ENCODE results near the gene UBR3. TPM values are rescaled to one million over a fixed set of nuclear protein-coding genes. Genes with fewer than 3 reads are reported as not detected.

UBR3 gene
- total and polyA plus RNA-seq, 4 donors: 9.5 to 137 (median 25.7) TPM

- WGBS, 2 donors: 96 to 98% methylated on average over 5 of the region's 5 CpGs
- H3K36me3 ChIP-seq (ENCODE audit: control insufficient read depth in 4 of 4, insufficient read depth in 4 of 4, low read length in 4 of 4): peaks cover 0 to 7% (median 3%) of the 10 kb centered on the region in 4 donors
- DNase-seq (no peak), ATAC-seq (ENCODE audit: insufficient read depth, low FRiP score) (no peak)
- no peak overlapping the region for H3K4me3 ChIP-seq
- no peak for TF ChIP-seq CTCF (IDR thresholded peaks at IDR 0.05; ENCODE audit: control extremely low read depth, extremely low read depth)
- H3K9ac ChIP-seq (ENCODE audit: insufficient read depth in 1 of 2, low read length in 2 of 2): no peak overlapping the region
- no peaks in the 10 kb centered on the region for H3K9me3 ChIP-seq (ENCODE audit: control insufficient read depth in 4 of 4, insufficient read depth in 3 of 4, low read length in 3 of 4)
- H3K4me1 ChIP-seq (ENCODE audit: control insufficient read depth in 5 of 5, insufficient read depth in 5 of 5, low read length in 5 of 5): peaks cover 0 to 25% (median 2%) of the 10 kb centered on the region in 5 donors
- no peak overlapping the region for H3K27ac ChIP-seq (ENCODE audit: low read depth in 1 of 2, low read length in 1 of 2)
- H3K27me3 ChIP-seq (ENCODE audit: control insufficient read depth in 3 of 3, insufficient read depth in 3 of 3, low read length in 2 of 3): no peaks in the 10 kb centered on the region
Observed at GRCh38 chr2:170019060-170019805, 192.0 kb downstream of the UBR3 start.

GRCh38 chr2:170020777-170021176 lies 193.5 kb downstream of the UBR3 start:
- 44 to 76% methylated on average over 1 of the region's 1 CpG for WGBS, 2 donors
- no peak for ATAC-seq (ENCODE audit: insufficient read depth, low FRiP score)

GRCh38 chr2:170022692-170023091 lies 195.4 kb downstream of the UBR3 start:
- H3K36me3 ChIP-seq (ENCODE audit: control insufficient read depth in 4 of 4, insufficient read depth in 4 of 4, low read length in 4 of 4): peaks cover 0 to 8% (median 3%) of the 10 kb centered on the region in 4 donors
- no peak for ATAC-seq (ENCODE audit: insufficient read depth, low FRiP score)

More at GRCh38 chr2:170020777-170021176, 193.5 kb downstream of the UBR3 start:
- H3K9me3 ChIP-seq (ENCODE audit: control insufficient read depth in 4 of 4, insufficient read depth in 3 of 4, low read length in 3 of 4): no peaks in the 10 kb centered on the region
- H3K4me3 ChIP-seq: no peak overlapping the region
- no peak overlapping the region for H3K9ac ChIP-seq (ENCODE audit: insufficient read depth in 1 of 2, low read length in 2 of 2)
- H3K36me3 ChIP-seq (ENCODE audit: control insufficient read depth in 4 of 4, insufficient read depth in 4 of 4, low read length in 4 of 4): peaks cover 0 to 7% (median 3%) of the 10 kb centered on the region in 4 donors
- no peak overlapping the region for H3K27ac ChIP-seq (ENCODE audit: low read depth in 1 of 2, low read length in 1 of 2)
- no peak for TF ChIP-seq CTCF (IDR thresholded peaks at IDR 0.05; ENCODE audit: control extremely low read depth, extremely low read depth)
- H3K4me1 ChIP-seq (ENCODE audit: control insufficient read depth in 5 of 5, insufficient read depth in 5 of 5, low read length in 5 of 5): peaks cover 0 to 25% (median 2%) of the 10 kb centered on the region in 5 donors
- no peak for DNase-seq
- no peaks in the 10 kb centered on the region for H3K27me3 ChIP-seq (ENCODE audit: control insufficient read depth in 3 of 3, insufficient read depth in 3 of 3, low read length in 2 of 3)

More at GRCh38 chr2:170022692-170023091, 195.4 kb downstream of the UBR3 start:
- Histone ChIP-seq H3K27me3 (ENCODE audit: control insufficient read depth in 3 of 3, insufficient read depth in 3 of 3, low read length in 2 of 3) (no peaks in the 10 kb centered on the region), H3K4me3 (no peak overlapping the region), H3K4me1 (ENCODE audit: control insufficient read depth in 5 of 5, insufficient read depth in 5 of 5, low read length in 5 of 5) (peaks cover 0 to 24% (median 2%) of the 10 kb centered on the region in 5 donors), H3K27ac (ENCODE audit: low read depth in 1 of 2, low read length in 1 of 2) (no peak overlapping the region), H3K9ac (ENCODE audit: insufficient read depth in 1 of 2, low read length in 2 of 2) (no peak overlapping the region), H3K9me3 (ENCODE audit: control insufficient read depth in 4 of 4, insufficient read depth in 3 of 4, low read length in 3 of 4) (no peaks in the 10 kb centered on the region)
- no peak for TF ChIP-seq CTCF (IDR thresholded peaks at IDR 0.05; ENCODE audit: control extremely low read depth, extremely low read depth)
- no peak for DNase-seq

Data from lung (tissue), 12 donors.